ENCODE results near the gene MIGA2. TPM values are rescaled to one million over a fixed set of nuclear protein-coding genes. Genes with fewer than 3 reads are reported as not detected.

Gene MIGA2
- polyA plus RNA-seq, 2 of the 4 experiments (the other 2 are of a cell fraction), result 6.4 to 16.1 TPM

DNA sequence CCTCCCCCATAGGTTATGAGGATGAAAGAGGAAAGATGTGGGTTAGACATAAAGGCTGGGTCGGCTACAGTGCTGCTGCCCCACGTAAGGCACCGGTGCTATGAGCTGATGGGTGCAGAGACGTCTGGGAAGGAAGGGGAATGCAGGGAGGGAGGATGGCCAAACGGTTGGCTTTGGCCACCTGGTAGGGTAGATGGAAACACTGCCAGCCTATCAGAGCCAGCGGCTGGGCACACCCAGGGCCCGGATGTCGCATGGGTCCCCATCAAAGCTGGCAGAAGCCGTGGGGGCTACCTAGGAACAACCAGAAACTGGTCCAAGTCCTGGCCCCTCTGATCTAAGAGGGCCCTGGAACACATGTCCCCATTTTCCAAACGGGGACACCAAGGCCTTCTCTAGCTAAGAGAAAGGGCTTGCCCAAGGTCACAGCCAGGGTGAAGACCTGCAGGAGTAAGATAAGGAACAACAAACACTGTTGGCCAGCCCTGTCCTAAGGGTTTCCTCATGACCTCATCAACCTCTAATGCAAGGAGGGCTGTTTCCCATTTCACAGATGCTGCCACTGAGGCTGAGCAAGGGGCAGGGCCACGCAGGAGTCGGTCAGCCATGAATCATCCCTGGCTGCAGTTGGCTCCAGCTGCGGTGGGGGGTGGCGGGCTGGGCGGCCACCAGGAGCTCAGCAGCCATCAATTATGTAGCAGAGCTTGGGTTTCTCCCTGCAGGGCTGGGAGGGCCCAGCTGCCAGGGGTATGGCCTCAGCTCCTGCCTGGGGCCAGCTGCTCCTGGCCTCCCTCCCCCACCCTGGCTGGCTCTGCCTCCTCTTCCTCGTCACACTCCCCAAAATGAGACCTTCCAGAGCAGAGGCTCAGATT lies 13.2 kb upstream of the MIGA2 start:
- TF ChIP-seq RCOR1 (IDR thresholded peaks at IDR 0.05; ENCODE audit: low read depth, low read length), result no peak
- TF ChIP-seq ZC3H11A (IDR thresholded peaks at IDR 0.05), result no peak
- no peak for TF ChIP-seq HEYL (CRISPR knock-in tag; IDR thresholded peaks at IDR 0.05)
- TF ChIP-seq TFCP2L1 (CRISPR knock-in tag; IDR thresholded peaks at IDR 0.05), result no peak
- no peak for TF ChIP-seq SREBF2 (IDR thresholded peaks at IDR 0.05)
- TF ChIP-seq CBX8 (IDR thresholded peaks at IDR 0.05), result no peak
- no peak for TF ChIP-seq MAFK (IDR thresholded peaks at IDR 0.05; ENCODE audit: partially characterized antibody)
- no peak for TF ChIP-seq SMC3 (IDR thresholded peaks at IDR 0.05)
- no peak for TF ChIP-seq CBX2 (IDR thresholded peaks at IDR 0.05; ENCODE audit: borderline replicate concordance, low read depth)
- no peak for TF ChIP-seq EHMT2 (IDR thresholded peaks at IDR 0.05; ENCODE audit: low read depth)
- TF ChIP-seq, protein P1, sequence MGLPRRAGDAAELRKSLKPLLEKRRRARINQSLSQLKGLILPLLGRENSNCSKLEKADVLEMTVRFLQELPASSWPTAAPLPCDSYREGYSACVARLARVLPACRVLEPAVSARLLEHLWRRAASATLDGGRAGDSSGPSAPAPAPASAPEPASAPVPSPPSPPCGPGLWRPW (IDR thresholded peaks at IDR 0.05), result no peak
- no peak for TF ChIP-seq CHD2 (IDR thresholded peaks at IDR 0.05; ENCODE audit: low read length, partially characterized antibody)
- no peak for TF ChIP-seq GATA3 (IDR thresholded peaks at IDR 0.05; ENCODE audit: borderline replicate concordance)
- no peak for TF ChIP-seq FOSL2 (IDR thresholded peaks at IDR 0.05)
- TF ChIP-seq FOSL2 (CRISPR knock-in tag; IDR thresholded peaks at IDR 0.05), result no peak
- TF ChIP-seq KDM5A (IDR thresholded peaks at IDR 0.05), result no peak
- no peaks in the 10 kb centered on the region for H3K9me3 ChIP-seq
- WGBS (ENCODE audit: missing lambda C conversion rate), result 83% methylated on average over 14 of the region's 16 CpGs
- H3K4me3 ChIP-seq, result no peak overlapping the region
- H3K4me1 ChIP-seq, result peaks cover 19% of the 10 kb centered on the region
- DNase-seq (ENCODE audit: low read depth in 1 of 2, low spot score in 1 of 2), result no peak
- no peak overlapping the region for H3K27ac ChIP-seq
- ChIA-PET POLR2A (no interaction called here), CTCF (interaction anchor here (0.6 to 12.3 kb wide), 3 partner anchors 17 to 78 kb away, joined by 4 to 136 read pairs (median 6); no protein-coding TSS in a partner anchor)
- FAIRE-seq, result no peak
- no peak overlapping the region for H3K4me2 ChIP-seq
- no peak for ATAC-seq

DNA sequence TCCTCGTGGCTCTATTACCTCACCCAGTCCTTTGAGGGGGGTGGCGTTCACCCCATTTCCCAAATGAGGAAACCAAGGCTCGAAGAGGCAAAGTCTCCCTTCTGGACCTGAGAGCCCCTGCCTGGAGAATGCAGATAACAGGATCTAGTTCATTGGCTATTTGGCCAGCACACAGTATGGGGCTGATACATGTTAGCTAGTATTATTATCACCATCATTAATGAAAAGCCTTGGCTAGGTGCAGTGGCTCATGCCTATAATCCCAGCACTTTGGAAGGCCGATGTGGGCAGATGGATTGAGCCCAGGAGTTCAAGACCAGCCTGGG lies 12.6 kb upstream of the MIGA2 start:
- DNase-seq (ENCODE audit: low read depth in 1 of 2, low spot score in 1 of 2) (no peak), ATAC-seq (no peak), FAIRE-seq (no peak)
- peaks cover 19% of the 10 kb centered on the region for H3K4me1 ChIP-seq
- 74% methylated on average over 4 of the region's 4 CpGs for WGBS (ENCODE audit: missing lambda C conversion rate)
- H3K9me3 ChIP-seq, result no peaks in the 10 kb centered on the region
- POLR2A ChIA-PET, result no interaction called here
- TF ChIP-seq, protein P2, sequence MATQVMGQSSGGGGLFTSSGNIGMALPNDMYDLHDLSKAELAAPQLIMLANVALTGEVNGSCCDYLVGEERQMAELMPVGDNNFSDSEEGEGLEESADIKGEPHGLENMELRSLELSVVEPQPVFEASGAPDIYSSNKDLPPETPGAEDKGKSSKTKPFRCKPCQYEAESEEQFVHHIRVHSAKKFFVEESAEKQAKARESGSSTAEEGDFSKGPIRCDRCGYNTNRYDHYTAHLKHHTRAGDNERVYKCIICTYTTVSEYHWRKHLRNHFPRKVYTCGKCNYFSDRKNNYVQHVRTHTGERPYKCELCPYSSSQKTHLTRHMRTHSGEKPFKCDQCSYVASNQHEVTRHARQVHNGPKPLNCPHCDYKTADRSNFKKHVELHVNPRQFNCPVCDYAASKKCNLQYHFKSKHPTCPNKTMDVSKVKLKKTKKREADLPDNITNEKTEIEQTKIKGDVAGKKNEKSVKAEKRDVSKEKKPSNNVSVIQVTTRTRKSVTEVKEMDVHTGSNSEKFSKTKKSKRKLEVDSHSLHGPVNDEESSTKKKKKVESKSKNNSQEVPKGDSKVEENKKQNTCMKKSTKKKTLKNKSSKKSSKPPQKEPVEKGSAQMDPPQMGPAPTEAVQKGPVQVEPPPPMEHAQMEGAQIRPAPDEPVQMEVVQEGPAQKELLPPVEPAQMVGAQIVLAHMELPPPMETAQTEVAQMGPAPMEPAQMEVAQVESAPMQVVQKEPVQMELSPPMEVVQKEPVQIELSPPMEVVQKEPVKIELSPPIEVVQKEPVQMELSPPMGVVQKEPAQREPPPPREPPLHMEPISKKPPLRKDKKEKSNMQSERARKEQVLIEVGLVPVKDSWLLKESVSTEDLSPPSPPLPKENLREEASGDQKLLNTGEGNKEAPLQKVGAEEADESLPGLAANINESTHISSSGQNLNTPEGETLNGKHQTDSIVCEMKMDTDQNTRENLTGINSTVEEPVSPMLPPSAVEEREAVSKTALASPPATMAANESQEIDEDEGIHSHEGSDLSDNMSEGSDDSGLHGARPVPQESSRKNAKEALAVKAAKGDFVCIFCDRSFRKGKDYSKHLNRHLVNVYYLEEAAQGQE (IDR thresholded peaks at IDR 0.05), result no peak
- TF ChIP-seq, protein P3, sequence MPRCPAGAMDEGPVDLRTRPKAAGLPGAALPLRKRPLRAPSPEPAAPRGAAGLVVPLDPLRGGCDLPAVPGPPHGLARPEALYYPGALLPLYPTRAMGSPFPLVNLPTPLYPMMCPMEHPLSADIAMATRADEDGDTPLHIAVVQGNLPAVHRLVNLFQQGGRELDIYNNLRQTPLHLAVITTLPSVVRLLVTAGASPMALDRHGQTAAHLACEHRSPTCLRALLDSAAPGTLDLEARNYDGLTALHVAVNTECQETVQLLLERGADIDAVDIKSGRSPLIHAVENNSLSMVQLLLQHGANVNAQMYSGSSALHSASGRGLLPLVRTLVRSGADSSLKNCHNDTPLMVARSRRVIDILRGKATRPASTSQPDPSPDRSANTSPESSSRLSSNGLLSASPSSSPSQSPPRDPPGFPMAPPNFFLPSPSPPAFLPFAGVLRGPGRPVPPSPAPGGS (IDR thresholded peaks at IDR 0.05), result no peak
- TF ChIP-seq, protein P4, sequence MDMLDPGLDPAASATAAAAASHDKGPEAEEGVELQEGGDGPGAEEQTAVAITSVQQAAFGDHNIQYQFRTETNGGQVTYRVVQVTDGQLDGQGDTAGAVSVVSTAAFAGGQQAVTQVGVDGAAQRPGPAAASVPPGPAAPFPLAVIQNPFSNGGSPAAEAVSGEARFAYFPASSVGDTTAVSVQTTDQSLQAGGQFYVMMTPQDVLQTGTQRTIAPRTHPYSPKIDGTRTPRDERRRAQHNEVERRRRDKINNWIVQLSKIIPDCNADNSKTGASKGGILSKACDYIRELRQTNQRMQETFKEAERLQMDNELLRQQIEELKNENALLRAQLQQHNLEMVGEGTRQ (IDR thresholded peaks at IDR 0.05), result no peak
- TF ChIP-seq, protein P5, sequence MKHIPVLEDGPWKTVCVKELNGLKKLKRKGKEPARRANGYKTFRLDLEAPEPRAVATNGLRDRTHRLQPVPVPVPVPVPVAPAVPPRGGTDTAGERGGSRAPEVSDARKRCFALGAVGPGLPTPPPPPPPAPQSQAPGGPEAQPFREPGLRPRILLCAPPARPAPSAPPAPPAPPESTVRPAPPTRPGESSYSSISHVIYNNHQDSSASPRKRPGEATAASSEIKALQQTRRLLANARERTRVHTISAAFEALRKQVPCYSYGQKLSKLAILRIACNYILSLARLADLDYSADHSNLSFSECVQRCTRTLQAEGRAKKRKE (CRISPR knock-in tag; IDR thresholded peaks at IDR 0.05; ENCODE audit: low read depth), result no peak
- TF ChIP-seq MAZ (IDR thresholded peaks at IDR 0.05; ENCODE audit: borderline replicate concordance, low read depth, low read length) (no peak), NR3C1 (IDR thresholded peaks at IDR 0.05) (no peak), MYC (IDR thresholded peaks at IDR 0.05; ENCODE audit: borderline replicate concordance, low read length) (no peak), KDM5A (IDR thresholded peaks at IDR 0.05) (no peak), CHD2 (IDR thresholded peaks at IDR 0.05; ENCODE audit: low read length, partially characterized antibody) (no peak), ESRRA (IDR thresholded peaks at IDR 0.05; ENCODE audit: borderline replicate concordance, low read length) (no peak), NPAS2 (CRISPR knock-in tag; IDR thresholded peaks at IDR 0.05; ENCODE audit: borderline replicate concordance) (no peak), CBX2 (IDR thresholded peaks at IDR 0.05; ENCODE audit: borderline replicate concordance, low read depth) (no peak), RAD21 (conservative IDR thresholded peaks at IDR 0.05 in 1 of 2, IDR thresholded peaks at IDR 0.05 in 1 of 2) (no peak), EHMT2 (IDR thresholded peaks at IDR 0.05; ENCODE audit: low read depth) (no peak), GATA3 (IDR thresholded peaks at IDR 0.05; ENCODE audit: borderline replicate concordance) (no peak)
- TF ChIP-seq, protein P1 (IDR thresholded peaks at IDR 0.05), result no peak
- TF ChIP-seq, protein P6, sequence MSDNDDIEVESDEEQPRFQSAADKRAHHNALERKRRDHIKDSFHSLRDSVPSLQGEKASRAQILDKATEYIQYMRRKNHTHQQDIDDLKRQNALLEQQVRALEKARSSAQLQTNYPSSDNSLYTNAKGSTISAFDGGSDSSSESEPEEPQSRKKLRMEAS (IDR thresholded peaks at IDR 0.05), result no peak
- TF ChIP-seq, protein P7, sequence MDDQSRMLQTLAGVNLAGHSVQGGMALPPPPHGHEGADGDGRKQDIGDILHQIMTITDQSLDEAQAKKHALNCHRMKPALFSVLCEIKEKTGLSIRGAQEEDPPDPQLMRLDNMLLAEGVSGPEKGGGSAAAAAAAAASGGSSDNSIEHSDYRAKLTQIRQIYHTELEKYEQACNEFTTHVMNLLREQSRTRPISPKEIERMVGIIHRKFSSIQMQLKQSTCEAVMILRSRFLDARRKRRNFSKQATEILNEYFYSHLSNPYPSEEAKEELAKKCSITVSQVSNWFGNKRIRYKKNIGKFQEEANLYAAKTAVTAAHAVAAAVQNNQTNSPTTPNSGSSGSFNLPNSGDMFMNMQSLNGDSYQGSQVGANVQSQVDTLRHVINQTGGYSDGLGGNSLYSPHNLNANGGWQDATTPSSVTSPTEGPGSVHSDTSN (IDR thresholded peaks at IDR 0.05), result no peak
- CTCF ChIA-PET, result interaction anchor here (0.5 to 12.3 kb wide), 6 partner anchors 10 to 108 kb away, joined by 3 to 136 read pairs (median 4); no protein-coding TSS in a partner anchor
- no peak overlapping the region for H3K27ac ChIP-seq
- no peak overlapping the region for H3K4me2 ChIP-seq
- H3K4me3 ChIP-seq, result no peak overlapping the region

Data from A549 (cell line).